Stimulated activated CD8-positive, alpha-beta memory T cell treated with anti-CD3 and anti-CD28 coated beads, Interleukin-4, amount 100 ng/mL, for 48 hours (primary cell): ENCODE data around the gene WFIKKN2.
"Not testable (repeated sequence)": the region's sequence is repeated elsewhere in the genome, so short reads cannot be mapped to it uniquely, and the experiment has no call there.

Experiments used
- DNase-seq: peaks from one replicate; pipeline ENCODE4 v3.0.0-alpha.2; 2020

Gene WFIKKN2, protein sequence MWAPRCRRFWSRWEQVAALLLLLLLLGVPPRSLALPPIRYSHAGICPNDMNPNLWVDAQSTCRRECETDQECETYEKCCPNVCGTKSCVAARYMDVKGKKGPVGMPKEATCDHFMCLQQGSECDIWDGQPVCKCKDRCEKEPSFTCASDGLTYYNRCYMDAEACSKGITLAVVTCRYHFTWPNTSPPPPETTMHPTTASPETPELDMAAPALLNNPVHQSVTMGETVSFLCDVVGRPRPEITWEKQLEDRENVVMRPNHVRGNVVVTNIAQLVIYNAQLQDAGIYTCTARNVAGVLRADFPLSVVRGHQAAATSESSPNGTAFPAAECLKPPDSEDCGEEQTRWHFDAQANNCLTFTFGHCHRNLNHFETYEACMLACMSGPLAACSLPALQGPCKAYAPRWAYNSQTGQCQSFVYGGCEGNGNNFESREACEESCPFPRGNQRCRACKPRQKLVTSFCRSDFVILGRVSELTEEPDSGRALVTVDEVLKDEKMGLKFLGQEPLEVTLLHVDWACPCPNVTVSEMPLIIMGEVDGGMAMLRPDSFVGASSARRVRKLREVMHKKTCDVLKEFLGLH

DNA sequence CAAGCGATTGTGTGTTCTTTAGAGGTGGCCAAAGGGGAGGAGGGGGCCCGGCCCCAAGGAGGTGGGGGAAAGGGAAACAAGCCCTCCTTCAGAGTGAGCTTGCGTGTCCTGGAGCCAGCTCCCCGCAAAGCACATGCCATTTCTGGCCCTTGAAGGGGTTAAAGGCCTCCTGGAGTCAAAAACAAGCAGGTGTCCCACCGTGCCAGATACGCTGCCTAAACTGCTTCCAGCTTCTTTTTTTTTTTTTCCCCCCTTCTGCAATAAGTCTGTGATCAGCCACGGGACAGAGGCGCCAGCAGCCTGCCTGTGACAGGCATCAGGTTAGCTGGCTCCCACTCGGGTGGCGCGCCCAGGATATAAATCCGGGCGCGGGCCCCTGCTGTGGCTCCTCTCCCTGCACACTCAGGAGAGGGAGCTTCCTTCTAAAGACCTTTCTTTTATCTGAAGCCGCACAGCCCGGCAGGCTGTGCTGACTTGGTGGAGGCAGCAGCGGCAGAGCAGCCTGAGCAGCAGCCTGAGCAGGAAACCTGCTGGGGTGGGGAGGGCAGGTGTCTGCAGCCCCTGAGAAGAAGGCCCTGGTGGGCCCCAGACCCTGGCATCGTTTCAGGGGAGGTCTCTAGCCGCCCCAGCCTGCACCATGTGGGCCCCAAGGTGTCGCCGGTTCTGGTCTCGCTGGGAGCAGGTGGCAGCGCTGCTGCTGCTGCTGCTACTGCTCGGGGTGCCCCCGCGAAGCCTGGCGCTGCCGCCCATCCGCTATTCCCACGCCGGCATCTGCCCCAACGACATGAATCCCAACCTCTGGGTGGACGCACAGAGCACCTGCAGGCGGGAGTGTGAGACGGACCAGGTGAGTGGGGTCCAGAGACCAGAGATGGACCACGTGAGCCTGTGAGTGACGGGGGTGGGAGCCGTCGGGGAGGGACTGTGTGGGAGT is at the start of gene WFIKKN2:
TSS of gene WFIKKN2 (plus strand) at position 286 of the 934 bp plus-strand sequence. CDS start at position 638, 352 bp downstream.
- DNase-seq, result no peak

DNA sequence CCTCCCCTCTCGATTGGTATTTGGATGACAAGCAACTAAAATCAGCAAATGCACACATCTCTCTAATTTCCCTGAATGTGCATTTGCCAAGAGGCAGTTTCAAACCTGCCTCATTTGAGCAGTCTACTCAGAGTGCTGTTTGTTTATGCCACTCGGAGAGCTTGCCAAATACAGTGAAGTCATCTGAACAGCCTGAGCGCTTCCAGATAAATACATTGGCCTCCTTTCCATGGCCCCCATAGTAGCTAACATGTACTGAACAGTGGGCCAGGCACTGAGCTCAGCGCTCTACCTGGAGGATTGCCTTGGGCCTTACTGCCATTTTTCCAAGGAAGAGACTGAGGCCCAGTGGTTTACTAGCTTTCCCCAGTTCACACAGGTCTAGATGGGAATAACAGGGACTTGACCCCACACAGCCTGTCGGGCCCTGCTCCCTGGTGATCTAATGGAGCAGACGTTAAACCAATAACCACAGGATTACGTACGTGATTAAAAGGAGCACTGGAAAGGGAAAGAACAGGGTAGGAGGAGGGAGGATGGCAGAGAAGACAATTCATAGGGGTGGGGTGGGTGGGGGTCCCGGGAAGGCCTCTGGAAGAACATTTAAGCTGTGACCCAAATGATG is 49.3 kb upstream of the WFIKKN2 start:
- DNase-seq, result no peak

DNA sequence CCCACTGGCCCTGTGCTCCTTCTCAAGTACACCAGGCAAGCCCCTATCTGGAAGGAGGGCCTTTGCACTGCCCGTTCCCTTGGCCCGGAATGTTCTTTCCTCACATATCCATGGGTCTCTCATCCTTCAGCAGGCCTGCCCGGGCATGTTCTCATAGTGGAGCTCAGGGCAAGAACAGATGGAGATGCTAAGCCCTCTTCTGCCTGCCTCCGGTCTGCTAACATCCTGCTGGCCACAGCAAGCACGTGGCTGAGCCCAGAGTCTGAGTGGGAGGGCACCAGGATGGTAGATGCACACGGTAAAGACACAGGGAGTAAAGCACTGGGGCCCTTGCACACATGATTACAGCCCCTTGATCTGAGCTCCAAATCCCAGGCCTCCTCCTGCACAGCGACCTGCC is 48.3 kb upstream of the WFIKKN2 start:
- DNase-seq, result no peak

DNA sequence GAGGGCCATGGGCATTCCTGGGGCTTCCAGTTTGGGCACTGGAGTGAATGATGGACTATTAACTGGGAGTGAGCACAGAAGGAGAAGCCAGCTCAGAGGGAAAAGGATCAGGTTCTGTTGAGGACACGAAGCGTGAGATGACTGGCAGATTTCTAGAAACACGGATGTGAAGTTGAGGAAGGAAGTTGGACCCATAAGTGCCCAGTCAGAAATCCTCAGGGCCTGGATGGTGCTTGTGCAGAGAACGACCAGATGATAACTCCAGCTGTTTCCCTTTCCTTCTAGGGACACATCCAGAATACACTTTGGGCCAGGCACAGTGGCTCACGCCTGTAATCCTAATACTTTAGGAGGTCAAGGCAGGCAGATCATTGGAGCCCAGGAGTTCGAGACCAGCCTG is 44.8 kb upstream of the WFIKKN2 start:
- no peak for DNase-seq

DNA sequence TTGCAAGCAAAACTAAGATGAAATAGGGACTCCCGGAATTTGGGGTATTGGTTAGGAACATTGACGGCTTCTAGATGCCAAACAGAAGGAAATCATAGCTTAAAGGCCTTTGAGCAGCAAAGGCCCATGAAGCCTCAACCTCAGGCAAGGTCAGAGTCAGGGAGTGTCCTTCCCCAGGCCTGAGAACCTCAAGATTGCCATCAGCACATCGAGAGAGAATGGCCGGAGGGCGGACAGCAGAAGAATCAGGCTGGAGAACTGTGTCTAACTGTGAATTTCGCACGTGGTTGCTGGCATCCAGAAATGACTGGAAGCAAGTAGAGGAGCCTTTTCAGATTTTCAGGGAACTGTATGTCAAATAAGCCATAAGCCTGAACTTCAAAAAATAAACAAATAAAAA is 43.3 kb upstream of the WFIKKN2 start:
- DNase-seq, result no peak

DNA sequence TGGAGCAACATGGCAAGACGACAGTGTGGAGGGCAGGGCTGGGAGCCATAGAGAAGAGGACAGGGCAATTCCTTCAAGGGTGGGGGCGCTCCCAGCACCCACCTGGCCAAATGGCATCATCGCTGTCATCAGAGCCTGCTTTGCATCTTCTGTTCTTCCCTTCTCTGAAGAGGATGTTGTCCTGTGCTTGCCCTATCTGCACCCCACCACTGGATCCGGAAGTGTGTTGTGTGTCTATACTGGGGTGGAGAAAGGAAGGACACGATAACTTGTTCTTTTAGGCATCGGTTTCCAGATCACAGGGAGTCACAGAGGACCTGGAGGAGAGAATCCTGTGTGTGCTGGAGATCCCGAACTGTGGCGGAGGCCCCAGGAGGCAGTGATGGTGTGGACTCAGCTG is 42.4 kb upstream of the WFIKKN2 start:
- DNase-seq, result no peak

DNA sequence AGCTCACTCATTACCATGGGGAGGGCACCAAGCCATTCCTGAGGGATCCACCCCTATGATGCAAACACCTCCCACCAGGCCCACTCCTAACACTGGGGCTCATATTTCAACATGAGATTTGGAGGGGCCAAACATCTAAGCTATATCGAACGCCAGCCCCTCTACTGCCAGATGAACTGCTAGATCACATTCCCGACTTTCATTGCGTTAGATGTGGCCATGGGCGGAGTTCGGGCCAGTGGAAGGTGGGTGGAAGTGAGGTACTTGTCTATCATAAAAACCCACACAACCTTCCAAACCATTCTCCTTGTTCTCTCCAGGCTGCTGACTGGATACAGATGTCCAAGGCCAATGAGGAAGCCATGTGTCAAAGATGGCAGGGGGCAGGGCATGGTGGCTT is 41.0 kb upstream of the WFIKKN2 start:
- DNase-seq, result no peak

DNA sequence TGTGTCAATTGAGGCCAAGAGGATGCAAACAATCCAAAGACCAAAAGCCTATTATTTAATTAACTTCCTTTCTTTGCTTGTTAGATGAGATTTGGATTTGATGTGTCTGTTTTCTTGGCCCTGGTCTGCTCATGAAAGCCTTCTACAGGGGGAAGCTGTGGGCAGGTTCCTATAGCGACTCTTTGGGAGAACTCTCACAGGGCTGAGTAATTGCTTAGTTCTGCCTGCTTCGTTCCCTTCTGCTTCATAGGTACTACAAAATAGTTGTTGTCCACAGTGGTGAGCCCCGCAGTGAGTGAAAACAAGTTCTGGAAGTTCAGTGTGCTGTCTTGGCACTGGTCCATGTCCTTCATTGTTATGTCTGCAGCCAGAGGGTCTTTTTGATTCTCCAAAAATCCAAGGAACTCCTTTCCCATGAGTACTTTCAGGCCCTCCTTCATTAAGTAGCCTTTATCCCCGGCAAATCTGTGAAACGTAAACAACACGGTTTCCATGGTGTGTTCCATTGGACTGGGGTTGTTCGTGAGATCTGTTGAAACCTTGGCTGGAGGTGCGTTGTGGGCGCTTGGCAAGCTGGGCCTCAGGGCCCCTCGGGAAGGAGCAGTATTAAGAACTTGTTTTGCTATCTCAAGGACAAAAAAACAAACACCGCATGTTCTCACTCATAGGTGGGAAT is 38.1 kb upstream of the WFIKKN2 start:
- DNase-seq, result no peak

DNA sequence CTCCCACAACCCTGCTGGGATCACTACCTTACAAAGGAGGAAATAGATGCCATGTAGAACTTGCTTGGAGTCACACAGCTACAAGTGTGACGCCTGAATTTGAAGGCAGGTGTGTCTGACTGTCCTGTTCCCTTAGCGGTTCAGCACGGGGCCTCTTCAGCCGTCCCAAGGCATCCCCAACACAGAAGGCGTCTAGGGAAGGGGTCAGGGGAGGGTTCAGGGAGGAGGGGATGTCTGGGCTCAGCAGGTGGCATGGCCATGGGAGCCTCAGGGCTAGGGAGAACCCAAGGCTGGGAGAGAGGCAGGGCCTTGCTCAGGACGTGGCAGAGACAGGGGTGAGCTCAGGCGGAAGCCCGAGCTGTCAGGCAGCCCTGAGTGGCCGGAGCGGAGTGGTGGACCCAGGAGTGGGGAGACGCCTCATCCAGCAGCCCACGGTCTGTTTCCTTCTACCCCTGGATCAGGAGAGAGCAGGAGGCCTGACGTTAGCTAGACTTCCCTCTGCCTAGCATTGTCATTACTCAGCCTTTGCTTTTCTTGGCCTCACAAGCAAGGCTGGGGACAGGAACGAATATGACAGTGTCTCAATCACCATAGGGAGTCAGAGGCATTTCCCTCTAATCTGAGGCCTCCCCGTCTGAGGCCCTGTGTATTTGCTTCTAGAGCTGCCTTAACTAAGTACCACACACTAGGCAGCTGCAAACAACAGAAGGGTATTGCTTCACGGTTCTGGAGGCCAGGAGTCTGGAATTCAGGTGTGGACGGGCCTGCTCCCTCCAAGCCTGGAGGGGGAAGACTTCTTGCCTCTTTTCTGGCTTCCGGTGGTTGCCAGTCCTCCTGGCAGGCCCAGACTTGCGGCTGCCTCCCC is 36.7 kb upstream of the WFIKKN2 start:
- DNase-seq, result no peak

DNA sequence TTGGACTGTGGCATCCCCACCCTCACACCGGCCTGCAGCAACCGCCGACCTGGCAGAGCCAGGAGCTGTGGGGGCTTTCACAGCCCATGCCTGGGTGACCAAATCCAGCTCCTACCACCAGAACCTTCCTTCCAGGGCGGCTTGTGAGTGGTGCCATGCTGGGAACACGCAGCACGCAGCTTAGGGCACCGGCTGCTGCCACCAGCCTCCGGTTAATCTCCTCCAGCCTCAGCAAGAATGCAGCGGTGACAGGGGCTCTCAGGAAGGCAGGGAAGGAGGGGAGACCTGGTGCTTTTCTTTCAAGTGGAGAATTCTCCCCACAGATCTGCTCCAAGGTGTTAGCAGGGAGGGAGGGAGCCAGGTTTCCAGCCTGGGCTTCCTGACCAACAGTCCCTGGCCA is 35.8 kb upstream of the WFIKKN2 start:
- no peak for DNase-seq

DNA sequence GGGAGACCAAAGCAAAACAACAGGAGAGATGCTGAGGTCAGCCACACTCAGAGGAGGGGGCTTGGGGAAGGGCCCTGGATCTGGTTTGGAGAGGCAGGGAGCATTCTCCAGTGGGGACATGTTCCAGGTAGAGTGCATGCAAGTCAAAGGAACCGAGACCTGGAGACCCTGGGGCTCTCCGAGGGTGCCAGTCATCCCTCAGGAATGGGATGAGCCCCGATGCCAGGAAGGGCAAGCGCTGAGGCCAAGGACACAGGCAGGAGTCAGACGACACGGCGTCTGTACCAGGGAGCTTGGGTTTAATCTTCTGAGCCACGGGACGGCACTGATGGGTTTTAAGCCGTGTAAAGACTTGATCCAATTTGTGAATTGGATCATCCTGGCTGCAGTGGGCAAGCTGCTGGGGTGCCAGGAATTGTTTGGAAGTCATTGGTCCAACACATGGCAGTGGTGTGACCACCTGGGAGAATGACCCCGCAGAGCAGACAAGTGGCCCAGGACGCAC is 35.1 kb upstream of the WFIKKN2 start:
- no peak for DNase-seq

DNA sequence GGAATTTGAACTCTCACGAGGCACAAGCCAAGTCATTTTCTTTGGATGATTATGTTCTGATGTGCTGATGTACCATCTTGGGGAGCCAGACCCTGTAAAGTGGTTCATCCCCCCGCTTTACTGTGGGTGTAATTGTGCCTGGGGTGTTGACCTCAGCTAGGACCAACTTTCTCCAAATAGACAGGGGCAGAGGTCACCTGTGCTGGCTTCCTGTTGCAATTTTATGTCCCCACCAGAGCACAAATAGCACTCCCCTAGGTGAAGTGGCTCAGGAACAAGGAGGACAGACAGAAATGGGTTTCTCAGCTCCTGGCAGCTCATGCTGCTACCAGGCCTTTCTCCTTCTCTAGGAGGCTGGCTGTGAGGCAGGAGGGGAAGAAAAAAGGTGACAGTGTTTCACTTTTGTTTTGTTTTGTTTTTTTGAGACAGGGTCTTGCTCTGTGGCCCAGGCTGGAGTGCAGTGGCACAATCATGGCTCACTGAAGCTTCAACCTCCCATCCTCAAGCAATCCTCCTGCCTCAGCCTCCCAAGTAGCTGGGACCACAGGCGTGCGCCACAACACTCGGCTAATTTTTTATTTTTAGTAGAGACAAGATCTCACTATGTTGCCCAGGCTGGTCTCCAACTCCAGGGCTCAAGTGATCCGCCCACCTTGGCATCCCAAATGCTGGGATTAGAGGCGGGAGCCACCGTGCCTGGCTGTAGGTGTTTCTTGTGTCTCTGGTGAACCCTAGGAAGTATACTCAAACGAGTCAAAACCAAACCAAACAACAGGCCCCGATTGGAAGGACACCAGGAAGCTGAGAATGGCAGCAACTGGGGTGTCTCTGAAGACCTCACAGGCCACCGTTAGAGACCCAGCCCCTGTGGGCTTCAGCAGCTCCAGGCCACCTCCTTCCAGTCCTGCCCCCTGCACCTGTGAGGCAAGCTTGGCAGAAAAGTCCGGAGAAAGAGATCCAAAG is 32.5 kb upstream of the WFIKKN2 start:
- no peak for DNase-seq

DNA sequence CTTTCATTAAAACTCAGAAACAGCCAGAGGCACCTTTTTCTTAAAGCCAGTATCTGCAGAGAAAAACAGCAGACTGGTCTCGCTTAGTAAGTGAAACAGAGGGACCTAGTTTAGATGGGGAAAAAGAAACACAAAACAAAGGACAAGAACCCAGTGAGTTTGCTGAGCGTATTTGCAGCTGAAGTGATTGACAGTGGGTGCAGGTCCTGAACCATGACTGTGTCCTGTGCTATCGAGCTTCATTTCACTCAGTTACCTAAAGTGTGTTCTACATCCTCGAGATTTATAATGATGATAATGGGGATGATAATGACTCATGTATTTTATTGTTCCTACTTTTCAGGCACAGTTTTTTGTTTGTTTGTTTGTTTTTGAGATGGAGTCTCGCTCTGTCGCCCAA is 31.7 kb upstream of the WFIKKN2 start:
- no peak for DNase-seq

DNA sequence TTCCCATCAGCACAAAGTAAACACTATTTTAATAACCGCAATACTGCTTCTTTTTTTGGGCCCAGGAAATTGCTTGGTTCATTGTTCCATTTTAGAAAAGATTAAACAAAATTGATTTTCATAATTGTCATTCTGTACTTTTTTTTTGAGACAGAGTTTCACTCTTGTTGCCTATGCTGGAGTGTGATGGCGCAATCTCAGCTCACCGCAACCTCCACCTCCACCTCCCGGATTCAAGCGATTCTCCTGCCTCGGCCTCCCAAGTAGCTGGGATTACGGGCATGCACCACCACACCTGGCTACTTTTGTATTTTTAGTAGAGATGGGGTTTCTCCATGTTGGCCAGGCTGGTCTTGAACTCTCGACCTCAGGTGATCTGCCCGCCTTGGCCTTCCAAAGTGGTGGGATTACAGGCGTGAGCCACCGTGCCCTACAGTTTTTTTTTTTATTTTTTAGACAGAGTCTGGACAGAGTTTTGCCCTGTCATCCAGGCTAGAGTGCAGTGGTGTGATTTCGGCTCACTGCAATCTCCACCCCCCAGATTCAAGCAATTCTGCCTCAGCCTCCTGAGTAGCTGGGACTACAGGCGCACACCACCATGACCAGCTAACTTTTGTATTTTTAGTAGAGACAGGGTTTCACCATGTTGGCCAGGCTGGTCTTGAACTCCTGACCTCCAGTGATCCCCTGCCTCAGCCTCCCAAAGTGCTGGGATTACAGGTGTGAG is 30.5 kb upstream of the WFIKKN2 start:
- not testable (repeated sequence) for DNase-seq

DNA sequence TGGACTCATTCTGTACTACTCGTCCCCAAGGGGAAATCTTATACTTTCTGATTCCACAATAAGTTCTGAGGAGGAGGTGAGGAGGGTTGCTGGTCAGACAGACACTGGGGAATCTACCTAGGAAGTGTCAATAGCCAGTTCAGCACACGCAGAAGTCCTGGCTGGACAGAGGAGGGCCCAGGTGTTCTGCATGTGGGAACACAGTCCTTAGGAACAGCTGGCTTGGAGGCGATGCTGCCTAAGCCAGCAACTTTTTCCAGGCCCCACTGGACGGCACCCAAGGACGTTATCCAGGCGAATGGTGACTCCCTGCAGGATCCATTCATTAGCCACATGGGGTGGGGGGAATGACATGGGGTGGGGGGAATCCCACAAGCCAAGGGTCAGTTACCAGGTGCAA is 29.9 kb upstream of the WFIKKN2 start:
- DNase-seq, result no peak

DNA sequence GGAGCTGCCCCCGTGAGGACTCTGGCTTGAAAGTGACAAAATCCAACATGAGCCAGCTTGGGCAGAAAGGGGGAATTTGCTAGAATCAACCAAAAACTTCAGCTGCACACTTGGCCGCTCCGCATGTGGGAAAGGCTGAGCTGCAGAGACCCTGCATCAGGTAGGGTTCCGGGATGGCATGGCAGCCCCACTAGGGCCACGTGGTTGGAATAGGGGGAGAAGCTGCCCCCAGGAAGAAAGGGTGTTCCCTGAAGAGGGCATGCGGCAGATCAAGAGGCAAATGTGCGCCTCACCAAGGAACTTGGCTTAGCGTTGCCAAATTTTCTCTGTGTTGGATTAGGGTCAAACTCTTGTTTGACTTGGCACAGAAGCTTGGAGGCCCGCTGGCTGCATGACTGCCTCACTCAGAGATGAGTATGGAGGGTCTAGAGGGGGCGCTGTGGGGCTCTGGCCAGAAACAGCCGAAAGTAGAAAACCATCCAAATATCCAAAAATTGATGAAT is 29.2 kb upstream of the WFIKKN2 start:
- no peak for DNase-seq

DNA sequence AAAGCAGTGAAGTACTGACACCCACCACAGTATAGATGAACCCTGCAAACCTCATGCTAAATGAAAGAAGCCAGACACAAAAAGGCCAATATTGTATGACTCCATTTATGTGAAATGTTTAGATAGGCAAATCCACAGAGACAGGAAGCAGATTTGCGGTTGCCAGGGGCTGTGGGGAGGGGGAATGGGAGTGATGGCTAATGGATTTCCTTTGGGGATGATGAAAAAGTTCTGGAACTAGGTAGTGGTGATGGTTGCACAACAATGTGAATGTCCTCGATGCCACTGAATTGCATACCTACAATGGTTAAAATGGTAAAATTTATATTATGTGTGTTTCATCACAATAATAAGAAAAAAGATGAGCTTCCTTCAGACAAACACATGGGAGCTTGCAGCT is 28.4 kb upstream of the WFIKKN2 start:
- DNase-seq, result no peak

DNA sequence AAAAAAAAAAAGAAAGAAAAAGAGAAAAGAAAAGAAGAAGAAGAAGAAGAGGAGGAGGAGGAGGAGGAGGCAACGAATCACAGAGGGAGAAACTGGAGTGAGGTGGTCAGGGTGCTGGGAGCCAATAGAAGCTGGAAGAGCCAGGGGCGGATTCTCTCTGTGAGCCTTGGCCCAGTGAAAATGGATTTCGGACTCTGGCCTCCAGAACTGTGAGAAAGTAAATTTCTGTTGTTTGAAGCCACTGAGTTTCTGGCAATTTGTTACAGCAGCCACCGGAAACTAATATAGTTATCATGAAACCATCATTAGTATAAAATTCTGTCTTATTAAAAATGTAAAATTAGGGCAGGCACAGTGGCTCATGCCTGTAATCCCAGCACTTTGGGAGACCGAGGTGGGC is 27.7 kb upstream of the WFIKKN2 start:
- DNase-seq, result no peak

DNA sequence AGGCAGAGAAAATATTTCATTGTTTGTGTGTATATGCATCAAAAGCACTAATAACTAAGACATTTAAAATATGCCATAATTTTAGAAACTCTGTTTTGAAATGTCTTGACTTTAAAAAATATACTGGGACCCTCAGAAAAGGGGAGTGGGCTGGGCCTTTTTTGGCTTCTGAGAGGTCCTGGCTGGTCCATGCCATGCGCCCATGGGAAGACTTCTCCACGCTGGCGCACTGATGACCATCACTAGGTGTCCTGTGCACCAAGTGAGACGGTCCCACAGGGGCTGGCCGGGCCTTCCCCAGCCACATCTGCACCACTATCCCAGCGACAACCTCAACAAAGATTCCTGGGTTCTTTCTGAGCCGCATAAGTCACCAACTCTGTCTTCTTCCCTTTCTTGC is 27.0 kb upstream of the WFIKKN2 start:
- DNase-seq, result no peak
